IMR-90 (cell line): ENCODE measurements around the gene REEP2. TPM values are rescaled to one million over a fixed set of nuclear protein-coding genes. Genes with fewer than 3 reads are reported as not detected.
A peak's percentile ranks its signal among the peaks of the same experiment; 100 is the strongest.

Experiments used
- ATAC-seq: fragments of 200-7000 bp; cut with Tn5 transposase; 2 replicates; pipeline ENCODE4 v1.9.1; 2020; ENCODE audit warnings: low read depth, mild to moderate bottlenecking, moderate library complexity
- BruUV-seq: library from RNA; stranded (reverse); fragments of 400-500 nt; replicated peaks from 2 replicates; lab custom pipeline; 2021; lab: Mats Ljungman, UMichigan
- CTCF ChIA-PET: fragments of 300-600 bp; formaldehyde crosslinking; extraction: SDS; loops from one replicate; lab custom pipeline; 2021; ENCODE audit warnings: antibody characterized with exemption; lab: Yijun Ruan, JAX
- POLR2A ChIA-PET: fragments of 300-600 bp; sonication (Branson Sonifier 250); formaldehyde crosslinking; loops from one replicate; lab custom pipeline; 2022; ENCODE audit warnings: antibody characterized with exemption; ENCODE audit not compliant: unreplicated experiment; lab: Charles Lee
- DNase-seq: peaks from one replicate; pipeline ENCODE4 v3.0.0; 2013
- H2AFZ ChIP-seq: replicated peaks from 2 replicates; pipeline ENCODE3; 2013; ENCODE audit warnings: low read length, mild to moderate bottlenecking; ENCODE audit not compliant: poor library complexity
- H2AK5ac ChIP-seq: 2 replicates; pipeline ENCODE4 v1.6.1; 2013; ENCODE audit warnings: low read depth, low read length, inconsistent platforms
- H2AK9ac ChIP-seq: replicated peaks from 2 replicates; pipeline ENCODE3; 2013; ENCODE audit warnings: mild to moderate bottlenecking, low read depth, low read length, moderate library complexity; ENCODE audit not compliant: poor library complexity
- H2BK120ac ChIP-seq: 2 replicates; pipeline ENCODE4 v1.6.1; 2013; ENCODE audit warnings: low read depth, low read length, inconsistent platforms
- H2BK15ac ChIP-seq: 3 replicates; pipeline ENCODE4 v1.6.1; 2013; ENCODE audit warnings: low read depth, low read length, inconsistent platforms
- H2BK20ac ChIP-seq: 2 replicates; pipeline ENCODE4 v1.6.1; 2013; ENCODE audit warnings: low read depth, mild to moderate bottlenecking, inconsistent platforms, low read length, moderate library complexity
- H2BK5ac ChIP-seq: 2 replicates; pipeline ENCODE4 v1.6.1; 2013; ENCODE audit warnings: mild to moderate bottlenecking, low read depth, low read length, inconsistent platforms; ENCODE audit not compliant: poor library complexity, severe bottlenecking
- H3K14ac ChIP-seq: replicated peaks from 2 replicates; pipeline ENCODE4 v1.6.1; 2013; ENCODE audit warnings: low read depth, low read length, inconsistent platforms
- H3K18ac ChIP-seq: 2 replicates; pipeline ENCODE4 v1.6.1; 2013; ENCODE audit warnings: low read depth, low read length, control low read depth
- H3K23ac ChIP-seq: 2 replicates; pipeline ENCODE4 v1.6.1; 2013; ENCODE audit warnings: low read depth, low read length, inconsistent platforms
- H3K27ac ChIP-seq: 2 replicates; pipeline ENCODE4 v1.5.1; 2013; ENCODE audit warnings: mild to moderate bottlenecking, control low read depth, low read length; ENCODE audit not compliant: insufficient read depth
- H3K27me3 ChIP-seq: 2 replicates; pipeline ENCODE4 v1.6.1; 2013; ENCODE audit warnings: low read length; ENCODE audit not compliant: control insufficient read depth, insufficient read depth
- H3K36me3 ChIP-seq: 2 replicates; pipeline ENCODE4 v1.6.1; 2013; ENCODE audit warnings: low read length, mixed read lengths; ENCODE audit not compliant: control insufficient read depth, insufficient read depth
- H3K4ac ChIP-seq: 2 replicates; pipeline ENCODE4 v1.6.1; 2013; ENCODE audit warnings: low read depth, low read length, inconsistent platforms
- H3K4me1 ChIP-seq: 2 replicates; pipeline ENCODE4 v1.6.1; 2013; ENCODE audit warnings: low read length, mixed read lengths; ENCODE audit not compliant: control insufficient read depth, insufficient read depth
- H3K4me2 ChIP-seq: 2 replicates; pipeline ENCODE4 v1.6.1; 2013; ENCODE audit warnings: low read depth, mild to moderate bottlenecking, control low read depth, low read length, moderate library complexity
- H3K4me3 ChIP-seq: 2 replicates; pipeline ENCODE4 v1.5.1; 2013; ENCODE audit warnings: low read depth, mild to moderate bottlenecking, control low read depth, low read length, moderate library complexity; ENCODE audit not compliant: insufficient read depth
- H3K56ac ChIP-seq: 2 replicates; pipeline ENCODE4 v1.6.1; 2013; ENCODE audit warnings: low read length, inconsistent platforms; ENCODE audit not compliant: insufficient read depth; ENCODE audit errors: extremely low read depth
- H3K79me1 ChIP-seq, 2 experiments: 2 replicates each; pipeline ENCODE4 v1.6.1; 2013; ENCODE audit warnings: low read length in 2 of 2, inconsistent platforms in 1 of 2, low read depth in 1 of 2
- H3K9ac ChIP-seq: 2 replicates; pipeline ENCODE4 v1.6.1; 2013; ENCODE audit warnings: low read depth, low read length, control low read depth
- H3K9me1 ChIP-seq: 2 replicates; pipeline ENCODE4 v1.6.1; 2013; ENCODE audit warnings: low read length, inconsistent platforms; ENCODE audit not compliant: insufficient read depth
- H3K9me3 ChIP-seq: 2 replicates; pipeline ENCODE4 v1.6.1; 2013; ENCODE audit warnings: low read length; ENCODE audit not compliant: control insufficient read depth, insufficient read depth
- H4K20me1 ChIP-seq: 2 replicates; pipeline ENCODE4 v1.6.1; 2013; ENCODE audit warnings: low read length, inconsistent platforms; ENCODE audit not compliant: insufficient read depth
- H4K5ac ChIP-seq: 2 replicates; pipeline ENCODE4 v1.6.1; 2013; ENCODE audit warnings: mild to moderate bottlenecking, low read depth, low read length, control low read depth
- H4K8ac ChIP-seq, 2 experiments: 2 replicates each; pipeline ENCODE4 v1.6.1; 2013; ENCODE audit warnings: low read depth in 2 of 2, low read length in 2 of 2, control low read depth in 1 of 2, inconsistent platforms in 1 of 2
- H4K91ac ChIP-seq: 2 replicates; pipeline ENCODE4 v1.6.1; 2013; ENCODE audit warnings: low read depth, low read length, inconsistent platforms; ENCODE audit not compliant: insufficient read depth
- CTCF ChIP-seq: conservative IDR thresholded peaks from 2 replicates; pipeline ENCODE4 v1.5.1; 2012; ENCODE audit warnings: mild to moderate bottlenecking, low read depth, low read length, improper control_type of control experiment
- NFE2L2 ChIP-seq: fragments of 150-350 bp; IDR thresholded peaks from 2 replicates; pipeline ENCODE4 v1.6.1; 2016; ENCODE audit warnings: low read depth, mild to moderate bottlenecking, low read length
- SMC3 ChIP-seq: fragments of 150-350 bp; IDR thresholded peaks from 2 replicates; pipeline ENCODE4 v1.6.1; 2016; ENCODE audit warnings: low read depth, mild to moderate bottlenecking, antibody characterized with exemption, low read length, moderate library complexity
- USF2 ChIP-seq: fragments of 150-350 bp; IDR thresholded peaks from 2 replicates; pipeline ENCODE4 v1.6.1; 2017; ENCODE audit warnings: mild to moderate bottlenecking, antibody characterized with exemption, low read length, low read depth
- WGBS, 2 experiments: methylation state at CpG; one replicate each; pipeline versions ENCODE4 v1.1.5 to v1.1.7; 2013; ENCODE audit warnings: missing lambda C conversion rate in 2 of 2; ENCODE audit not compliant: insufficient read length in 1 of 2; ENCODE audit errors: extremely low coverage in 2 of 2; 5-methylcytosine and 5-hydroxymethylcytosine counted together
- dilution Hi-C: fragments of 300-500 bp; cut with HindIII; formaldehyde crosslinking; loops from one replicate; pipeline ENCODE4 v1.14.3; 2018; ENCODE audit warnings: low sequenced_read_pairs; ENCODE audit not compliant: unreplicated experiment
- in situ Hi-C: fragments of 300-500 bp; cut with MboI; formaldehyde crosslinking; loops from 3 replicates; pipeline ENCODE4 v1.14.3; 2019; ENCODE audit warnings: low sequenced_read_pairs, inconsistent platforms, mixed read lengths
- intact Hi-C: fragments of 100-400 bp; cut with micrococcal nuclease; formaldehyde crosslinking; loops from 2 replicates; pipeline ENCODE4 v1.10.0; 2022
- polyA plus RNA-seq, 3 experiments: library from polyadenylated mRNA; depleted of rRNA; stranded (reverse); fragments of >200 nt; gene quantifications; 2 replicates each; pipeline ENCODE4 v1.2.3, GENCODE V29; 2012; ENCODE audit warnings: low replicate concordance in 1 of 3
- total RNA-seq: library from RNA; depleted of rRNA; stranded (reverse); fragments of >200 nt; gene quantifications from 2 replicates; pipeline ENCODE4 v1.2.3, GENCODE V29; 2012

REEP2 gene
- total and polyA plus RNA-seq, 2 of the 4 experiments (the other 2 are of a cell fraction): 12.4 to 17.0 TPM

GRCh38 chr5:138466900-138467710 lies 28.2 kb downstream of the REEP2 start:
- ChIA-PET POLR2A (interaction anchor here (0.6 kb wide), 1 partner anchor 7 kb away, joined by 15 read pairs; no protein-coding TSS in a partner anchor), CTCF (interaction anchor here (0.7 kb wide), 1 partner anchor 19 kb away, joined by 3 read pairs; no protein-coding TSS in a partner anchor)
- Histone ChIP-seq H2AK5ac (no peak overlapping the region), H4K91ac (no peak overlapping the region), H3K14ac (peak overlapping the region; percentile 65; the same call in 1 of the 2 replicates), H3K9me3 (no peaks in the 10 kb centered on the region), H3K4me3 (peak overlapping the region; percentile 66), H3K4me2 (peak overlapping the region; percentile 75), H3K18ac (no peak overlapping the region), H4K8ac (no peak overlapping the region), H3K27ac (no peak overlapping the region; the same call in 1 of the 2 replicates), H2BK20ac (no peak overlapping the region), H3K56ac (no peak overlapping the region), H3K23ac (peak overlapping the region; percentile 63; the same call in 1 of the 2 replicates), H3K27me3 (no peaks in the 10 kb centered on the region), H3K79me1 (peaks cover 13 to 38% of the 10 kb centered on the region in 2 experiments), H4K20me1 (peaks cover 56% of the 10 kb centered on the region), H2BK5ac (no peak overlapping the region), H3K4me1 (peaks cover 12% of the 10 kb centered on the region; the same call in 1 of the 2 replicates), H3K36me3 (peaks cover 18% of the 10 kb centered on the region), H3K4ac (no peak overlapping the region), H2AK9ac (peak overlapping the region; percentile 60), H2BK15ac (no peak overlapping the region), H4K5ac (no peak overlapping the region), H2BK120ac (no peak overlapping the region), H2AFZ (no peak overlapping the region), H3K9ac (peak overlapping the region; percentile 61), H3K9me1 (peaks cover 23% of the 10 kb centered on the region)
- WGBS, 2 experiments: 98% methylated on average over 10 of the region's 45 CpGs; no CpG with 5 or more reads in 1 of the 2 experiments
- in situ Hi-C loops (no loop called here), dilution Hi-C loops (no loop called here), intact Hi-C loops (no loop called here)
- DNase-seq: peak; percentile 38
- BruUV-seq: no TSS peak
- no peak for ATAC-seq
- TF ChIP-seq SMC3: no peak
- TF ChIP-seq CTCF: no peak
- TF ChIP-seq NFE2L2: no peak
- TF ChIP-seq USF2: peak; percentile 79
